Measurements from ENCODE around the gene DNAH11.

- no peak for TF ChIP-seq CTCF (IDR thresholded peaks at IDR 0.05)
- TF ChIP-seq POLR2A (IDR thresholded peaks at IDR 0.05) = no peak
- TF ChIP-seq POLR2AphosphoS5 (IDR thresholded peaks at IDR 0.05) = no peak
These were observed 348.5 kb downstream of the DNAH11 start for GRCh38 chr7:21891291-21891690.
